Measurements from ENCODE around the gene UNC13A.
"Not testable (repeated sequence)": the region's sequence is repeated elsewhere in the genome, so short reads cannot be mapped to it uniquely, and the experiment has no call there.

Gene UNC13A

DNA sequence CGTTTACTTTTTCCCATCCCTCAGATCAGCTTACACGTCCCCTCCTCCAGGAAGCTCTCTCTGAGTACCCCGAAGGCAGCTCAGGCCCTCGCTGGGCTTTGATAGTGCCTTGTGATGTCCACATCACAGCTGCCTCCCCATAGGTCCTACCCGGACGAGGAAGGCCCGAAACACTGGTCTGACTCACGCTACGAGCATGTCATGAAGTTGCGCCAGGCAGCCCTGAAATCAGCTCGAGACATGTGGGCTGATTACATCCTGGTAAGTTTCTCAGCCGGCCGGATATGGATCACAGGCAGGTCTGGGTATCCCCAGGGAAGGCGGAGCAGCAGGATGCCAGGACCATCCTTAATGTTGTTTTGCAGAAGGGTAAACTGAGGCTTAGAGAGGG is 128.0 kb downstream of the UNC13A start:
- DNase-seq = no peak

DNA sequence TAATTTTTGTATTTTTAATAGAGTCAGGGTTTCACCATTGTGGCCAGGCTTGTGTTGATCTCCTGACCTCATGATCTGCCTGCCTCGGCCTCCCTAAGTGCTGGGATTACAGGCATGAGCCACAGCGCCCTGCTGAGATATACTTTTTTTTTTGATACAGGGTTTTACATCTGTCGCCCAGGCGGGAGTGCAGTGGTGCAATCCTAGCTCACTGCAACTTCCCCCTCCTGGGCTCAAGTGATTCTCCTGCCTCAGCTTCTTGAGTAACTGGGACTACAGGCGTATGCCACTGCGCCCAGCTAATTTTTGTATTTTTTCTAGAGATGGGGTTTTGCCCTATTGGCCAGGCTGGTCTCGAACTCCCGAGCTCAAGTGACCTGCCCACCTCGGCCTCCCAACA is 130.7 kb downstream of the UNC13A start:
- DNase-seq = no peak

DNA sequence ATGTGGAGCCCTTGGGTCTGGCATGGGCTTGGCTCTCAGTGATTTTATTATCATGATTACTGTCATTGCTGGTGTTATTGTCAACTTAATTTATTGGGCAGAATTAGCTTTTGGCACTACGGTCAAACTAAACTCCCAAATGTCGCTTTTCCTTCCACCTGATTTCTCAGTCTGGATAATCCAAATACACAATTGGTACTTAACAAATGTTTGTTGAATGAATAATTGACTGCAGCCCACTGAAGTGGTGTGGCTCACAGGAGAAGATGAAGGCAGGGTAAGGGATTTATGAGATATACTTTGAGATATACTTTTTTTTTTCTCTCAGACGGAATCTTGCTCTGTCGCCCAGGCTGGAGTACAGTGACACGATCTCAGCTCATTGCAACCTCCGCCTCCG is 131.2 kb downstream of the UNC13A start:
- DNase-seq = no peak

DNA sequence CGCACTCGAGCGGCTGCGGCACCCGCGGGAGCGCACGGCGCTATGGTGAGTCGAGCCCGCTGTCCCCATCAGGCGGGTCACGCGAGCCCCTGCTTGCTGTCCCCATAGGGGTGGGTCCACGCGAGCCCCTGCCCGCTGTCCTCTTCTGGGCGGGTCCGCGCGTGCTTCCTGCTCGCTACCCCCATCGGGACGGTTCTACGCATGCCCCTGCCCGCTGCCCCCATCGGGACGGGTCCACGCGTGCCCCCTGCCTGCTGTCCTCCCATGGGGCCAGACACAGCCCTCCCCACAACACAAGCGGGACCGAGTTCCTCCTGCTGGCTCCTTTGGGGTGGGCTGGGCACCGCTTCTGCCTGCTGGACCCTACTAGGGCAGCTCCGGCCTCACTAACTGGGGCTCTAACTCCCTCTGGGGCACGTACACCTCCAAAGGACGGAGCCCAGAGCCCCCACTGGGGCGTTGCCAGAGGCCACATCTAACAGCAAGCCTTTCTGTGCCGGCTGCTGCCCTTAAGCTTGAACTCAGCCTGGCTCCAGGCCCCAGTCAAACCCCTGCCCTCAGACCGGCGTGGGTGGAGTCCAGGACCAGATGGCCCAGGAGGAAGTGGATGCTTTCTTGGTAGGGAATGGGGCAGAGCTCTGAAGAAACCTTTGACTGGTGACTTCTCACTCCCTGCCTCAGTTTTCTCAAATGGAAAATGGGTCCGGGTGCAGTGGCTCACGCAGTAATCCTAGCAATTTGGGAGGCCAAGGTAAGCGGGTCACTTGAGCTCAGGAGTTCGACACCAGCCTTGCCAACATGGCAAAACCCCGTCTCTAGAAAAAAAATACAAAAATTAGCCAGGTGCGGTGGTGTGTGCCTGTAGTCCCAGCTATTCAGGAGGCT is 132.0 kb downstream of the UNC13A start:
- DNase-seq = no peak

DNA sequence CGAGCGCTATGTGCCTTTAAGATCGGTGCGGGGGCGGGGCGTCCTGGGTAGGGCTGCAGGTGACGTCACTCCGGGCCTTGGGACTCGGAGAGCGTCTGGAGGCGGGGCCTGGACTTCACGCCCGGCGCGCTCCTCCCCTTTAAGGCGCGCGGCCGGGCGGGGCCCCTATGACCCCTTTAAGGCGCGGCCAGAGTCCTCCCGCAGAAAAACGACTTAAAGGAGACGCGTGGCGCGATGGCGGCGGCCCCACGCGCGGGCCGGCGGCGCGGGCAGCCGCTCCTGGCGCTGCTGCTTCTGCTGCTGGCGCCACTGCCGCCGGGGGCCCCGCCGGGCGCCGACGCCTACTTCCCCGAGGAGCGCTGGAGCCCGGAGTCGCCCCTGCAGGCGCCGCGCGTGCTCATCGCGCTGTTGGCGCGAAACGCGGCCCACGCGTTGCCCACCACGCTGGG is 132.7 kb downstream of the UNC13A start, which contains the start of gene COLGALT1:
Gene COLGALT1, plus strand, starts transcription at position 170 of the 449 bp plus-strand sequence. Its CDS starts 65 bp downstream, at position 235.
- peak; percentile 84 for DNase-seq

DNA sequence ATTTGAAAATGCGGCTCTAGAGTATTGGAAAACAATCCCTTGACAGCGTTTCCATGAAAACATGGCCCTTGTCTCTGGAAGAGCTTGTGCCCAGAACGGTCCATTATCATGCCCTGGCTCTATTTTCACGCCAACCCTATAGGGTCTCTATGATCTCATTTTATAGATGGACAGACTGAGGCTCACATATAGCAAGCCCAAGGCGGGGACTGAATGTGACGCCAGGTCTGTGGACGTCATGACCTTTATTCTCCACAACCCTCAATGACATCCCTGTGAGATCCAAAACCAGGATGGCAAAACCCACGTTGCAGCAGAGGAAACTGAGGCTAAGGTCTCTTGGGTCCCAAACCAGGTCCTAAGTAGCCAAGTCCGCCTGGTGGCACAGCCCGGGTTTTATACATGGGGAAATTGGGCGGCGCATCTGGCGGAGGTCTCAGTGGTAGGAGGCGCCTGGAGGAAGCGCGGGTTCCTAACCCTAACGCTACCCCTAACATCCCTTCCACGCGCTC is 133.1 kb downstream of the UNC13A start:
- DNase-seq = no peak

DNA sequence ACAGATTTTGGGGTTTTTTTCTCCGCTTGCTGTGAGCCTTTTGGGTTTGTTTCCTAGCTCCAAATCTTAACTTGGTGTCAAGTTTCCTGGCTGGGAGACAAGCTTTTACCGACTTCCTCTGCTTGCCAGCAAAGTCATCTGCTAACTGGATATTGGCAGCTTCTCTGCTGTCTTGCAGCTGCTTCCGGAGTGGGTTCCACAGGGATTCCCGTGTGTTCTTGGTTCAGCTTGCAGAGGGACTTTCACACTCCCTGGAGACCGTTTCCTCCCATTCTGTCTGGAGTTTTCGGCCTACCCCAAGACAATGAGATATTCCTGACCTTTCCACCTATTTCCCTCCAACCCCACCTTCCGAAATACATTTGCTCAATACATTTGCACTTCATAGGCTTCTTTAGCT is 134.9 kb downstream of the UNC13A start:
- no peak for DNase-seq

DNA sequence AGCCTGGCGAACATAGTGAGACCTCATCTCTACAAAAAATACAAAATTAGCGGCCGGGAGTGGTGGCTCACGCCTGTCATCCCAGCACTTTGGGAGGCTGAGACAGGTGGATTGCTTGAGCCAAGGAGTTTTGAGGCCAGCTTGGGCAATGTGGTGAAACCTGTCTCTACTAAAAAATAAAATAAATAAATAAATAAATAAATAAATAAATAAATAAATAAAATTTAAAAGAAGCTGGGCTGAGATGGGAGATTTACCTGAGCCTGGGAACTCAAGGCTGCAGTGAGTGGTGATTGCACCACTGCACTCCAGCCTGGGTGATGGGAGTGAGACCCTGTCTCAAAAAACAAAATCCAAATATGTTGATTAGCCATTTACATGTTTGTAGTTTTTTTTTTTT is 135.4 kb downstream of the UNC13A start:
- not testable (repeated sequence) for DNase-seq

Data from NCI-H1048 (cell line).